NCI-H1694 treated with DMSO at 0.1 percent for 48 hours (cell line): ENCODE results near the gene ALX1.
"Not testable (repeated sequence)": the region's sequence is repeated elsewhere in the genome, so short reads cannot be mapped to it uniquely, and the experiment has no call there.

Experiments
- DNase-seq: peaks from one replicate; lab custom pipeline; 2025; lab: John Stamatoyannopoulos, UW

ALX1 gene

DNA sequence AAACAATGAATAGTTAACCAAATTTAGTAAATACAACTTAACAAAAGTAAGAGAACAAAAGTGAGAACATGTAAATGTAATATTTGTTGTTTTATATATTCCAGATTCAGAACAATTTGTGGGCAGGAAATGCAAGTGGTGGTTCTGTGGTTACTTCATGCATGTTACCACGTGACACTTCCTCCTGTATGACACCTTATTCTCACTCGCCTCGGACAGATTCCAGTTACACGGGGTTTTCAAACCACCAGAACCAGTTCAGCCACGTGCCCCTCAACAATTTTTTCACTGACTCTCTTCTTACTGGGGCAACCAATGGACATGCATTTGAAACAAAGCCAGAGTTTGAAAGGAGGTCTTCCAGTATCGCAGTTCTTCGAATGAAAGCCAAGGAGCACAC, 21.0 kb downstream of the ALX1 start:
- DNase-seq = no peak

DNA sequence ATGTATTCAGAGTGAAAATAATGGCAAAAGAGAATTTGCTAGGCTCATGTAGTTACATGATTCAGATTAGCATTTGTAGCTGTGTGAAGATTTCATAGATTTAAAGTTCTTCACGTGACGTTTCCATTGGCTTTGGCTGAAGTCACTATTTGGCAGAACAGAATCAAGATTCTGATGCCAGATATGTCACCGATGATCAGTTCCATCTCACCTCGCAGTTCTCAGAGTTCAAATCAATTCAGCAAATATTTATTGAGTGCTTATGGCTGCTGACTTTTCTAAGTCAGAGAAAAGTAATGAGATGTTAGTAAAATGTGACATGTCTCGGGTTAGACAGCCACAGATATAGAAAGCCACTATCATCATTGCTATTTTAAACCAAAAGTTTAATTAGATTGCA, 28.4 kb downstream of the ALX1 start:
- no peak for DNase-seq

DNA sequence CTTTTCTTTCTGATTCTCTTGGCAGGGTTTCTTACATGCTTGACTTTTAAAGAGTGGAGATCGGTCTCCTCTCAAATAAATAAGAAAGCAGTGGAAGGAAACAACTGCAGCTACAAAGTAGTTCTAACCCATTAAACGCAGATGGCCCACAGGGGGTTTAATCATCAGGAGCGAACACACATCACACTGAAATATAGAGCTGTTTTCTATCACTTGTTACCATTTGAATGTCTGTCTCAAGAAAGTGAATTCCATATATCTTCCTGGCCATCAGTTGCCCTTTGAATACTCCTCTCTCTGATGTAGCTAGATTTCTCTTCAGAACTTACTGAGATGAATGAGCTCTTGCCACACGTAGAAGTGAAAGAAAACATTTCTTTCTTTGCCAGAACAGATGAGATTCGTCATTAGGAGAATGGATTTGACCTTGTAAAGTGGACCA, 29.1 kb downstream of the ALX1 start:
- no peak for DNase-seq

DNA sequence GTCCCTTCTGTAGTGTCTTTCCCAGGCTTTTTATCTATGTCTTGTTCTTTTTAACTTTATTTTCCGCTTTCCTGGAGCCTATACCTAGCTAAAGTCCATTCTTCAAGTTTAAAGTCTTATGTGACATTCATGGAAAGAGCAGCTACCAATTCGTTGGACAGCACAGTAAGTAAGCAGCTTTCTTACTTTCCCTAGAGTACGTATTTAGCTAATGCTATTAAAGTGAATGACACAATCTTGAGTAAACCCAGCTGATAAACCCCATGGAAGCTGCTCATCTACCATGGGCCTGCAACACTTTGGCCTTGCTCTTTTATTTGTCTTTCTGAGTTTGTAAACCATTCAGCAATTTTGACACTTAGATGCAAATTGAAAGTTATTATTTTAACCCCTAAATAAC, 30.0 kb downstream of the ALX1 start:
- no peak for DNase-seq

DNA sequence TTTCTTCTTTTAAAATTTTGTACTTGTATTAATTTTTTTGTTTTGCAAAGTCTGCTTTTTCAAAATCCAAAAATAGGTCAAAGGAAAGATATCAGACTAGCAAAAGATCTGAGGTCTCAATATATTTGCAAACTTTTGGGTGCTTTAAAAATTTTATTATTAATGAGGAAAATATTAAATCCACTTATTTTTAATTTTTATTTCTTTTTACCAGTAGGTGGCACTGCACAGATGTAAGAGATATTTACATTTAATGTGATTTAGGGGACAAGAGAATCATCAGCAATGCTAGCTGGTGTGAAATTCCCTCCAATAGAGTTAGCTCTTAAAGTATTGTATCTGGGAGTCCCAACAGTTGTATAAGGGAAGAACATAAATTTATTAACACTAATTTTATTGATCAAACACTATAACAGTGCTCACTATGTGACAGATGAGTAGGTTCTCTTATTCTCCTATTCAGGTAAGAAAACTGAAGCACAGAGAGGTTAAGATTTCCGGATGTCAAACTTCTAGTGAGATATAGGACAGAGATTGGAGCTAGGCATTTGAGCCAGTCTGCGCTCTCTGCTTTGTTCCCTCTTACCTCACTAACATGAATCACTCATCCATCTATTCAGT, 30.5 kb downstream of the ALX1 start:
- no peak for DNase-seq

DNA sequence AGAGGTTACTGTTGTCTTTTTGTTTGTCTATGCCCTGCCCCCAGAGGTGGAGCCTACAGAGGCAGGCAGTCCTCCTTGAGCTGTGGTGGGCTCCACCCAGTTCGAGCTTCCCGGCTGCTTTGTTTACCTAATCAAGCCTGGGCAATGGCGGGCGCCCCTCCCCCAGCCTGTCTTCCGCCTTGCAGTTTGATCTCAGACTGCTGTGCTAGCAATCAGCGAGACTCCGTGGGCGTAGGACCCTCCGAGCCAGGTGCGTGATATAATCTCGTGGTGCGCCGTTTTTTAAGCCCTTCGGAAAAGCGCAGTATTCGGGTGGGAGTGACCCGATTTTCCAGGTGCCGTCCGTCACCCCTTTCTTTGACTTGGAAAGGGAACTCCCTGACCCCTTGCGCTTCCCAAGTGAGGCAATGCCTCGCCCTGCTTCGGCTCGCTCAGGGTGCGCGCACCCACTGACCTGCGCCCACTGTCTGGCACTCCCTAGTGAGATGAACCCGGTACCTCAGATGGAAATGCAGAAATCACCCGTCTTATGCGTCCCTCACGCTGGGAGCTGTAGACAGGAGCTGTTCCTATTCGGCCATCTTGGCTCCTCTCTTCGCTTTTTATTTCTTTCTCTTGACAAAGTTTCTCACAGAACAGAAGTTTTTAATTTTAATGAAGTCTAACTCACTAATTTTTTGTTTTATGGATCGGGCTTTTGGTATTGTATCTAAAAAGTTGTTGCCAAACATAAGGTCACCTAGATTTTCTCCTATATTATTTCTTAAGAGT, 38.0 kb downstream of the ALX1 start:
- DNase-seq = not testable (repeated sequence)

DNA sequence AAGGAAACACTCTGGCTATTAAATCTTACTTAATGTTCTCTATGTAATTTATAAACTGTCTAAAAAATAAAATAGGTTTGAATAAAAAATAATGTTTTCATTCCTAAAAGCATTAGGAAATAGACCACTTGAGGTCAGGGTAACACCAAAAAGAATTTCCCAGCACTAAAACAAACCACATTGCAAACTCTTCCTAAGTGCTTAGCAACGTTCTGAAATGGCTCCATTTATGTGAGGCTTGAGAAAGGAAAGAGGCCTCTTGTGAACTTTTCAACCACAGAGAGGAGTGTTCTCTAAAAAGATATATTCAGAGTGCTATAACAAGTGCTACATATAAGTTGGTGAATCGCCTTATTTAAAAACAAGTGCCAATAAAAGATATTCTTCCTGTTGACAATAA, 42.7 kb downstream of the ALX1 start:
- no peak for DNase-seq

DNA sequence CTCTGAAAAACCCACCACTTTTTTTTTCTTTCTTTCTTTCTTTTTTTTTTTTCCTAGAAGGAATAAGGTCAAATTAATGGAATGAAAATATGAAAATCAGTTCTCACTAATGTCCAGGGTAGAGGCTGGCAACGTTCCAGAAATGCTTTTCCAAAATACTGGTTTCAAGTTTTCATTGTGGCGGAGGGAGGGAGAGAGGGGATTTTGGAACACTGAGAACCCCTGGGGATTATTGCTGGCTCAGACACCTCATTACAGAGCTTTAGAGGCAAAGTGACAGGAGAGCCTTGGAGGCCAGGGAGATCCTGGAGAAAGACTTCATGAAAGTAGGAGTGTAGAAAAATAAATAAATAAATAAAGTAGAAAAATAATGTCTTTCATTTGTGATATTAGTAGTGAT, 45.4 kb downstream of the ALX1 start:
- no peak for DNase-seq

DNA sequence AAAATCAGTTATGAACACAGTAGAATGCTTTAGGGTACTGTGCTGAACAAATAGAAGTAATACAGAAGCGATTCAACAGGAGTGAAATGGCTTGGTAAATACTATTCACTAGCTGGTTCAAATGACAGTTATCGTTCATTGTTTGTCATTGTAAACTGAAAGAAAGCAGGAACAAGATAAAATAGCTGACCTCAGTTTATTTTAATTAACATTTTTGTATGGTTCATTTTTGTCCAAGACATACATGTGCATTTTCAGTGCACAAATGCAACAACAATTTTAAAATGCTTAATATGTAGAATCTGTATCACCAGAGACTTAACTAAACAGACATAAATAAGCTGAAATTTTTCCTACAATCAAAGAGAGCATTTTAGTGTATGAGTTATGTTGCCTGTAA, 49.9 kb downstream of the ALX1 start:
- DNase-seq = no peak

DNA sequence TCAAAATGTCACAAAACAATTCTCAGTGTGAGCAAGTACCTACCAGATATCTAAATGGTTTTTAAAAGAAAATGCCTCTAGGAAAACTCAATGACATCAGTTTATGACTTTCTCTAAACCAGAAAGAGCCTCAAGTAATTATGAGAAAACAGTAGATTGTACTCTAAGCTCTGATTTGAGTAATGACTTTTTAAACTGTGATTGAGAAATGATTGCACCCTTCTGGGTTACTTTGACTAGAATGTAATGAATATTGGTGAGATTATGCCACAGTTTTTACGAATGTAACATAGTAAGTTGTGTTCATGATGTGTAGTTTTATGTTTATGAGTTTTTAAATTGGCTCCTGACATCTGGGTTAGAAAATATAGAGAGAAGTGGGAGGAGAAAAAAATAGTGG, 68.8 kb downstream of the ALX1 start:
- DNase-seq = no peak

DNA sequence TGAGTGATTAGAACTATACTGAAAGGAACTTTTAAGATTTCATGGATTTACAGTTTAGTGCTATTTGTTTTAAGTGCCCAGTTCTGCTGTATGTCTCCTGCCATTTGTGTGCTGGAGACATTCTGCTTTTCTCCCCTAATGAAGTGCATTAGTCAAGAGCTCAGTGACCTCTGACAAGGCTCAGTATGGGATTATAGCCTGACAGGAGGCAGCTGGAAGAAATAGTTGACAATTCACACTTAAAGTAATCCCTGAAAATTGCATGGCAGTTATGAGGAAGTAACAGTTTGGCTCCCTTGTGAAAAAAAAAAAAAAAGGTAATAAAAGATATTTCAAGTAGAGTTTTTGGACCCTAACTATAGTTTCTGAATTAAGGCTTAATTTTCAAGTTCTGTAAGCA, 70.3 kb downstream of the ALX1 start:
- no peak for DNase-seq
